Transverse colon (tissue), 4 donors: ENCODE measurements around the gene DCTN5. TPM values are rescaled to one million over a fixed set of nuclear protein-coding genes. Genes with fewer than 3 reads are reported as not detected.

Experiments used
- DNase-seq: peaks from one replicate; pipeline ENCODE4 v3.0.0-alpha.2; 2019
- H3K27ac ChIP-seq, 4 donors: fragments of 200-600 bp; sonication (generic); 2 replicates each; pipeline ENCODE4 v1.5.1; 2016 to 2018; ENCODE audit warnings: inconsistent platforms in 4 of 4
- H3K27me3 ChIP-seq: fragments of 200-600 bp; sonication (generic); 2 replicates; pipeline ENCODE4 v1.5.1; 2017; ENCODE audit warnings: inconsistent platforms
- H3K36me3 ChIP-seq, 4 donors: fragments of 200-600 bp; sonication (generic); 2 replicates each; pipeline ENCODE4 v1.5.1; 2017 to 2019; ENCODE audit warnings: inconsistent platforms in 4 of 4
- H3K4me1 ChIP-seq, 4 donors: fragments of 200-600 bp; sonication (generic); 2 replicates each; pipeline ENCODE4 v1.5.1; 2017 to 2020; ENCODE audit warnings: inconsistent platforms in 4 of 4
- H3K4me3 ChIP-seq, 4 donors: fragments of 200-600 bp; sonication (generic); 1 replicate in 1 of 4; 2 replicates in 3 of 4; pipeline versions ENCODE4 v1.5.1 to v1.6.1; 2017 to 2019; ENCODE audit warnings: inconsistent platforms in 4 of 4
- H3K9me3 ChIP-seq, 2 donors: fragments of 200-600 bp; sonication (generic); 2 replicates each; pipeline ENCODE4 v1.5.1; 2017 to 2019; ENCODE audit warnings: inconsistent platforms in 2 of 2
- EP300 ChIP-seq: sonication (generic); formaldehyde crosslinking; IDR thresholded peaks from one replicate; pipeline ENCODE4 v1.6.1; 2017; ENCODE audit warnings: antibody characterized with exemption, low read depth
- POLR2A ChIP-seq: fragments of 450-650 bp; IDR thresholded peaks from one replicate; pipeline ENCODE4 v1.6.1; 2016; ENCODE audit warnings: antibody characterized with exemption, mild to moderate bottlenecking, moderate library complexity
- POLR2AphosphoS5 ChIP-seq, 3 donors: sonication (generic); formaldehyde crosslinking; IDR thresholded peaks; one replicate each; pipeline ENCODE4 v1.6.1; 2016; ENCODE audit warnings: antibody characterized with exemption in 3 of 3
- WGBS, 2 donors: methylation state at CpG; one replicate each; pipeline ENCODE4 v1.1.5; 2018; ENCODE audit warnings: low coverage in 1 of 2; 5-methylcytosine and 5-hydroxymethylcytosine counted together
- in situ Hi-C, 4 donors: fragments of 200-750 bp; cut with MboI; loops; one replicate each; pipeline versions ENCODE4 v1.15.0 to v1.15.1; 2017; ENCODE audit warnings: low sequenced_read_pairs in 3 of 4, low pct_ligation_motif_present in 1 of 4, low pct_unique_long_range_greater_than_20kb in 1 of 4
- intact Hi-C: fragments of 100-400 bp; cut with DNase I; formaldehyde crosslinking; loops from one replicate; pipeline ENCODE4 v1.15.1; 2023; ENCODE audit warnings: low total_unique reads
- total RNA-seq, 4 donors: library from RNA; depleted of rRNA; stranded (reverse); fragments of >200 nt; gene quantifications; one replicate each; pipeline ENCODE4 v1.1.0, GENCODE V29; 2016
- TF ChIP-seq, protein P1 (sequence below), 5 experiments: fragments of 200-600 bp in 3 of 5; fragments of 450-650 bp in 2 of 5; sonication (generic) in 3 of 5; IDR thresholded peaks; 1 replicate in 2 of 5; 2 replicates in 3 of 5; pipeline ENCODE4 v1.5.1; 2016 to 2017; ENCODE audit warnings: antibody characterized with exemption in 5 of 5, inconsistent platforms in 3 of 5, mild to moderate bottlenecking in 2 of 5, moderate library complexity in 1 of 5

The DCTN5 gene
- total RNA-seq, 4 donors from 2014 or later = 8.0 to 52.2 (median 37.5) TPM

DNA sequence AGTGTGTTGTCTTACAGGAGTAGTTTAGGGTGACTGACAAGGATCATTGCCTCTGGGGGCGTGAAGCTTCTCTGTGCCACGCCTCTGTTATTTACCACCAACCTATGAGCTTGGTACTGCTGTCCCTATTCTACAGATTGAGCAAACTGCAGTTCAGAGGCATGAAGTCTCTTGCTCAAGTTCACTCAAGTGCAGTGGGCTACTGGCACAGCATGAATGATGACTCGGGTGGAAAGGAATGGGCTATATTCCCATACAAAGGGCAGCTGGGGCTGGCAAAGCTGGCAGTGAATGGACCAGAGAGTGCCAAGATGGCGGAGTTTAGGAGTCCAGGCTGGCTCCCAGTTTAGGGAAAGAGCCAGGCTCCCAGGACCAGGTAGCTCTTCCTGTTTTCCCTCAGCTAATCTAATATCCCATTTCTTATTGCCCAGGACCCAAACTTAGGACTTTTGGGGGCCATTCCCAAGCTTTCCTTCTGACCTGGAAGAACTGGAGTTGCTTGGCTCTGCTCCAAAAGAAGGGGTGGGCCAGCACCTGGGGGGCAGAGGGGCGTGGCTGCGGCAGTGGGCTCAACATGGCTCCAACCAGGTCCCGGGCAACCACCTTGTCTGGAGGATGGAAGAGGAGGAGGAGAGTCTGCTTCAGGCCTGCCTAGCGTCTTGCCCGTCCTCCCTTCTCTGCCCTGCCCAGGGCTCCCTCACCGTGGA, 50.4 kb downstream of the DCTN5 start:
- Histone ChIP-seq H3K4me1 (no peaks in the 10 kb centered on the region), H3K9me3 (no peaks in the 10 kb centered on the region), H3K36me3 (peaks cover 0 to 32% (median 14%) of the 10 kb centered on the region in 4 donors), H3K27me3 (no peaks in the 10 kb centered on the region), H3K4me3 (no peak overlapping the region), H3K27ac (no peak overlapping the region)
- intact Hi-C loops = no loop called here
- DNase-seq = no peak
- in situ Hi-C loops = no loop called here
- TF ChIP-seq POLR2A (no peak), POLR2AphosphoS5 (IDR thresholded peaks at IDR 0.05) (no peak), EP300 (no peak)
- TF ChIP-seq, protein P1, sequence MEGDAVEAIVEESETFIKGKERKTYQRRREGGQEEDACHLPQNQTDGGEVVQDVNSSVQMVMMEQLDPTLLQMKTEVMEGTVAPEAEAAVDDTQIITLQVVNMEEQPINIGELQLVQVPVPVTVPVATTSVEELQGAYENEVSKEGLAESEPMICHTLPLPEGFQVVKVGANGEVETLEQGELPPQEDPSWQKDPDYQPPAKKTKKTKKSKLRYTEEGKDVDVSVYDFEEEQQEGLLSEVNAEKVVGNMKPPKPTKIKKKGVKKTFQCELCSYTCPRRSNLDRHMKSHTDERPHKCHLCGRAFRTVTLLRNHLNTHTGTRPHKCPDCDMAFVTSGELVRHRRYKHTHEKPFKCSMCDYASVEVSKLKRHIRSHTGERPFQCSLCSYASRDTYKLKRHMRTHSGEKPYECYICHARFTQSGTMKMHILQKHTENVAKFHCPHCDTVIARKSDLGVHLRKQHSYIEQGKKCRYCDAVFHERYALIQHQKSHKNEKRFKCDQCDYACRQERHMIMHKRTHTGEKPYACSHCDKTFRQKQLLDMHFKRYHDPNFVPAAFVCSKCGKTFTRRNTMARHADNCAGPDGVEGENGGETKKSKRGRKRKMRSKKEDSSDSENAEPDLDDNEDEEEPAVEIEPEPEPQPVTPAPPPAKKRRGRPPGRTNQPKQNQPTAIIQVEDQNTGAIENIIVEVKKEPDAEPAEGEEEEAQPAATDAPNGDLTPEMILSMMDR (IDR thresholded peaks at IDR 0.05) = no peak
- WGBS, 2 donors = 96% methylated on average over 10 of the region's 10 CpGs; no CpG with 5 or more reads in 1 of the 2 donors

DNA sequence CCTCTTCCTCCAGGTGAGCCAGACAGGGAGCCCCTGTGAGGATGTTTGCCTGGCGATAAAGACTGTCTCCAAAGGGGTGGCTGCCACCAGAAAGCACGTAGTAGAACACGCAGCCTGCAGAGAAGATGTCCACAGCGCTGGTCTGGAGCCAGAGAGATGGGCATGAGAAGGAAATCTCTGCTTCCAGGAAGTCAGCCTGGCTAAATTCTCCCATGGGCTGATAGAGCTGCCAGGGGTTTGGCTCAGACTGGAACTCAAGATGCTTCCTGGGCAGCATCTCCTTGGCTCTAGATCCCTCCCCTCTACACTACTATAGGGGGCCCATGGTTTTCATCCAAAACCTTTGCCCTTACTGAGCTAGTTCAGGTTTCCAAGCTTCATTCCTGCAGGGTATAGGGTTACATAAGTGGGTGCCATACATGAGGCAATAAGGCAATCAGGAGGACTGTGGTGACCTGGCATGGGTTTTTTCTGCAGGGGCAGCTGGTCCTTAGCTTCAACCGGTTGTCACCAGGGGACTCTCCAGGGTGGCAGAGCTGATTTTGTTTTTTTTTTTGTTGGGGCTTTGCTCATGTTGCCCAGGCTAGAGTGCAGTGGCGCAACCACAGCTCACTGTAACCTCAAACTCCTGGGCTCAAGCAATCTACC, 51.0 kb downstream of the DCTN5 start:
- in situ Hi-C loops = no loop called here
- Histone ChIP-seq H3K9me3 (no peaks in the 10 kb centered on the region), H3K36me3 (peaks cover 0 to 28% (median 11%) of the 10 kb centered on the region in 4 donors)

DNA sequence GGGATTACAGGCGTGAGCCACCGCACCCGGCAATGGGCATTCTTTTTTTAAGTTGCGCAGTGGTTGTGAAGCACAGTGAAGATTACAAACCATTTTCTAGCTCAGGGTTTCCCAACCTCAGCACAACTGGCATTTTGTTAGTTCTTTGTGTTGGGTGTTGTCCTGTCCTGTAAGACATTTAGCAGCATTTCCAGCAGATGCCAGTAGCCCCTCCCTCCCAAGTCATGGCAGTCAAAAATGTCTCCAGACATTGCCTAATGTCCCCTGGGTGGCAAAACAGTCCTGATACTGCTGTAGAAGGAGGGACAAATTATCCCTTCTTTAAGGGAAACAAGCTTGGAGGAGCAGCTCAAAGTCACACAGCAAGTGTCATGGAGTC, 53.0 kb downstream of the DCTN5 start:
- Histone ChIP-seq H3K4me1 (peaks cover 0 to 5% (median 2%) of the 10 kb centered on the region in 4 donors), H3K27me3 (no peaks in the 10 kb centered on the region), H3K4me3 (no peak overlapping the region), H3K9me3 (no peaks in the 10 kb centered on the region), H3K36me3 (peaks cover 0 to 18% (median 8%) of the 10 kb centered on the region in 4 donors), H3K27ac (no peak overlapping the region)
- intact Hi-C loops = no loop called here
- 95% methylated on average over 4 of the region's 4 CpGs; no CpG with 5 or more reads in 1 of the 2 donors for WGBS, 2 donors
- in situ Hi-C loops = no loop called here
- TF ChIP-seq, protein P1 (IDR thresholded peaks at IDR 0.05) = no peak
- TF ChIP-seq POLR2A (no peak), EP300 (no peak), POLR2AphosphoS5 (IDR thresholded peaks at IDR 0.05) (no peak)
- no peak for DNase-seq

More for the DNA sequence above, 51.0 kb downstream of the DCTN5 start:
- DNase-seq = no peak
- Histone ChIP-seq H3K4me1 (no peaks in the 10 kb centered on the region), H3K4me3 (no peak overlapping the region), H3K27me3 (no peaks in the 10 kb centered on the region), H3K27ac (no peak overlapping the region)
- no peak for TF ChIP-seq POLR2A
- TF ChIP-seq POLR2AphosphoS5 (IDR thresholded peaks at IDR 0.05) = no peak
- TF ChIP-seq, protein P1 (IDR thresholded peaks at IDR 0.05) = no peak
- no peak for TF ChIP-seq EP300
- WGBS, 2 donors = 94 to 100% methylated on average over 1 to 6 of the region's 6 CpGs
- intact Hi-C loops = no loop called here

DNA sequence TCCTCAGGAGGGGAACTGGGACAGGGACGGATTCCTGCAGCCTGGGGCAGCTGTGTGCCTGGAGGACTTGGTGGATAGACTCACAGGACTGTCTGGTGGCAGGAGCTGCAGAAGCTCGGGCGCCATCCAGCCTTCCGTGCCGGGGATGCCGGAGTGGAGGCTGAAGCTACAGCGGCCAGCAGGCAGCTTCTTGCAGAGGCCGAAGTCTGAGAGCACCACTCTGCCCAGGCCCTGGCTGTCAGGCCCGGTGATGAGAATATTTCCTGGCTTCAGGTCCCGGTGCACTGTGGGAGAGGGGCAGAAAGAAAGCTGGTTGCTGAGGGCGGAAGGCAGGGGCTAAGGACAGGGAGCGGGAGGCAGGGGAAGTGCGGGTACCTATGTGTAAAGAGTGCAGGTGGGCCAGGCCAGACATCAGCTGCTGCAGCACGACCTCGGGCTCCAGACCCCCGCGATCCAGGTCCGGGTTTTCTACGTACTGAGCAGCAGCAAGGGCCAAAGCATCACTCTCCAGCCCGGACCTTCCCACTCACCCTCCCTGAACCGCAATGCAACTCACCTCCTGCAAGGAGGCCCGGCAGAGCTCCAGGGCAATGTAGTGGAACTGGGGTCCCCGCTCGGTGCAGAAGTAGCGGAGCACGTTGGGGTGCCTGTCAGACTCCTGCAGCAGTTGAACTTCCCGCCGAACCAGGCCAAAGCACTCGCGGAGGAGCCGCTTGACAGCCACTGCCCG, 53.5 kb downstream of the DCTN5 start:
- in situ Hi-C loops = no loop called here
- H3K4me3 ChIP-seq = no peak overlapping the region
- peaks cover 0 to 12% (median 5%) of the 10 kb centered on the region in 4 donors for H3K36me3 ChIP-seq
- H3K27ac ChIP-seq = no peak overlapping the region
- TF ChIP-seq, protein P1 (IDR thresholded peaks at IDR 0.05) = no peak
- WGBS, 2 donors = 66% methylated on average over 32 of the region's 32 CpGs; no CpG with 5 or more reads in 1 of the 2 donors
- DNase-seq = no peak
- H3K27me3 ChIP-seq = no peaks in the 10 kb centered on the region
- H3K9me3 ChIP-seq = no peaks in the 10 kb centered on the region
- intact Hi-C loops = no loop called here
- H3K4me1 ChIP-seq = peaks cover 0 to 8% (median 3%) of the 10 kb centered on the region in 4 donors
